GM12878 (cell line): ENCODE results near the gene METRN. TPM values are rescaled to one million over a fixed set of nuclear protein-coding genes. Genes with fewer than 3 reads are reported as not detected.

ENCODE experiments used
- ATAC-seq: fragments of 200-7000 bp; cut with Tn5 transposase; 3 replicates; pipeline ENCODE4 v1.9.1; 2020; ENCODE audit warnings: mild to moderate bottlenecking, moderate library complexity
- BruUV-seq: library from RNA; stranded (reverse); fragments of 400-500 nt; replicated peaks from 2 replicates; lab custom pipeline; 2021; lab: Mats Ljungman, UMichigan
- CTCF ChIA-PET: fragments of 300-600 bp; sonication (Branson Sonifier 250); formaldehyde crosslinking; extraction: SDS; loops from one replicate; lab custom pipeline; 2021; ENCODE audit warnings: inconsistent platforms; lab: Yijun Ruan, JAX
- POLR2A ChIA-PET: fragments of 350-600 bp; formaldehyde crosslinking; extraction: SDS; loops from one replicate; lab custom pipeline; 2021; ENCODE audit warnings: inconsistent platforms; lab: Charles Lee
- RAD21 ChIA-PET: fragments of 300-600 bp; sonication (Branson Sonifier 250); formaldehyde crosslinking; loops from one replicate; lab custom pipeline; 2023; ENCODE audit warnings: antibody characterized with exemption; ENCODE audit not compliant: unreplicated experiment; lab: Charles Lee
- SMC1A ChIA-PET: fragments of 300-600 bp; sonication (Branson Sonifier 250); formaldehyde crosslinking; loops from one replicate; lab custom pipeline; 2023; ENCODE audit not compliant: unreplicated experiment, uncharacterized antibody; lab: Charles Lee
- DNase-seq: peaks from one replicate; pipeline ENCODE4 v3.0.0-alpha.2; 2011; ENCODE audit warnings: low read depth, low spot score
- FAIRE-seq: peaks from 3 replicates; lab custom pipeline; 2011; peaks lifted over from hg19 to GRCh38; lab: Jason Lieb, UNC
- H2AFZ ChIP-seq: 2 replicates; pipeline ENCODE4 v1.6.0; 2011; ENCODE audit warnings: low read depth, low read length, control low read depth; ENCODE audit not compliant: control insufficient read depth
- H3K27ac ChIP-seq: 2 replicates; pipeline ENCODE4 v1.5.1; 2011; ENCODE audit warnings: control low read depth; ENCODE audit not compliant: control insufficient read depth, insufficient read depth
- H3K27me3 ChIP-seq, 2 experiments: replicated peaks in 1 of 2; 2 replicates each; pipeline versions ENCODE4 v1.6.0 to v1.6.1; 2011; ENCODE audit warnings: low read length in 1 of 2; ENCODE audit not compliant: control insufficient read depth in 2 of 2, insufficient read depth in 2 of 2
- H3K36me3 ChIP-seq, 2 experiments: 2 replicates each; pipeline ENCODE4 v1.5.1; 2011; ENCODE audit warnings: low read length in 1 of 2; ENCODE audit not compliant: control insufficient read depth in 2 of 2, insufficient read depth in 2 of 2
- H3K4me1 ChIP-seq: 2 replicates; pipeline ENCODE4 v1.6.1; 2011; ENCODE audit warnings: mild to moderate bottlenecking, low read length, moderate library complexity, mixed read lengths; ENCODE audit not compliant: control insufficient read depth, insufficient read depth
- H3K4me2 ChIP-seq: 2 replicates; pipeline ENCODE4 v1.6.0; 2011; ENCODE audit warnings: control low read depth; ENCODE audit not compliant: control insufficient read depth, insufficient read depth
- H3K4me3 ChIP-seq: fragments of 200-600 bp; sonication (generic); 2 replicates; pipeline ENCODE4 v1.5.1; 2016
- H3K79me2 ChIP-seq: 2 replicates; pipeline ENCODE4 v1.6.0; 2011; ENCODE audit warnings: low read length; ENCODE audit not compliant: control insufficient read depth, insufficient read depth
- H3K9ac ChIP-seq: 2 replicates; pipeline ENCODE4 v1.8.0; 2011; ENCODE audit warnings: low read length, control low read depth, mixed read lengths; ENCODE audit not compliant: control insufficient read depth, insufficient read depth
- H3K9me3 ChIP-seq: replicated peaks from 3 replicates; pipeline ENCODE4 v1.5.1; 2011; ENCODE audit warnings: mild to moderate bottlenecking, low read length; ENCODE audit not compliant: control insufficient read depth, insufficient read depth
- H4K20me1 ChIP-seq: 2 replicates; pipeline ENCODE4 v1.6.0; 2011; ENCODE audit not compliant: control insufficient read depth, insufficient read depth
- CBFB ChIP-seq: IDR thresholded peaks from 2 replicates; pipeline ENCODE4 v1.6.1; 2016; ENCODE audit warnings: antibody characterized with exemption, low read depth
- ETV6 ChIP-seq, 2 experiments: fragments of 450-650 bp in 1 of 2; IDR thresholded peaks in 1 of 2; conservative IDR thresholded peaks in 1 of 2; 2 replicates each; pipeline ENCODE4 v1.6.1; 2014; ENCODE audit warnings: antibody characterized with exemption in 1 of 2, borderline replicate concordance in 1 of 2, low read depth in 1 of 2, mild to moderate bottlenecking in 1 of 2, moderate library complexity in 1 of 2
- HDGF ChIP-seq: fragments of 450-650 bp; IDR thresholded peaks from 2 replicates; pipeline ENCODE4 v1.6.1; 2016; ENCODE audit warnings: antibody characterized with exemption
- IKZF2 ChIP-seq, 2 experiments: fragments of 450-650 bp; IDR thresholded peaks; 2 replicates each; pipeline ENCODE4 v1.6.1; 2017; ENCODE audit warnings: mild to moderate bottlenecking in 2 of 2, moderate library complexity in 2 of 2
- NR2C2 ChIP-seq: IDR thresholded peaks from 2 replicates; pipeline ENCODE4 v1.6.1; 2011; ENCODE audit warnings: borderline replicate concordance, low read depth; ENCODE audit not compliant: control insufficient read depth, insufficient read length
- NR2F1 ChIP-seq: fragments of 450-650 bp; conservative IDR thresholded peaks from 2 replicates; pipeline ENCODE4 v1.6.1; 2017; ENCODE audit warnings: mild to moderate bottlenecking
- PKNOX1 ChIP-seq: fragments of 450-650 bp; IDR thresholded peaks from 2 replicates; pipeline ENCODE4 v1.6.1; 2016; ENCODE audit warnings: mild to moderate bottlenecking
- RAD21 ChIP-seq: IDR thresholded peaks from 2 replicates; pipeline ENCODE4 v1.6.1; 2011; ENCODE audit warnings: mild to moderate bottlenecking, low read depth, low read length, moderate library complexity; ENCODE audit not compliant: insufficient read depth
- RCOR1 ChIP-seq: conservative IDR thresholded peaks from 2 replicates; pipeline ENCODE4 v1.6.1; 2012; ENCODE audit warnings: low read depth, low read length, improper control_type of control experiment
- RFX5 ChIP-seq: IDR thresholded peaks from 2 replicates; pipeline ENCODE4 v1.6.1; 2011; ENCODE audit warnings: low read depth, low read length, improper control_type of control experiment
- SMAD5 ChIP-seq: IDR thresholded peaks from 2 replicates; pipeline ENCODE4 v1.6.1; 2016; ENCODE audit warnings: antibody characterized with exemption, low read depth
- SREBF2 ChIP-seq: IDR thresholded peaks from 2 replicates; pipeline ENCODE4 v1.6.1; 2012; ENCODE audit warnings: mild to moderate bottlenecking, low read length
- TCF7 ChIP-seq: IDR thresholded peaks from 2 replicates; pipeline ENCODE4 v1.6.1; 2014; ENCODE audit warnings: antibody characterized with exemption, borderline replicate concordance
- YY1 ChIP-seq: IDR thresholded peaks from 2 replicates; pipeline ENCODE4 v1.6.1; 2011; ENCODE audit warnings: low read depth, mild to moderate bottlenecking, low read length
- ZNF622 ChIP-seq: fragments of 450-650 bp; IDR thresholded peaks from 2 replicates; pipeline ENCODE4 v1.6.1; 2017; ENCODE audit warnings: mild to moderate bottlenecking, inconsistent platforms
- ZNF687 ChIP-seq: fragments of 450-650 bp; IDR thresholded peaks from 2 replicates; pipeline ENCODE4 v1.6.1; 2017; ENCODE audit warnings: mild to moderate bottlenecking, moderate library complexity
- WGBS: methylation state at CpG from one replicate; pipeline ENCODE4 v1.1.6; 2016; ENCODE audit warnings: low lambda C conversion rate; ENCODE audit not compliant: insufficient replicate concordance, insufficient coverage; ENCODE audit errors: missing lambda C conversion rate; 5-methylcytosine and 5-hydroxymethylcytosine counted together
- in situ Hi-C: fragments of 300-500 bp; cut with MboI; formaldehyde crosslinking; loops from 9 replicates; pipeline ENCODE4 v1.14.3; 2018; ENCODE audit warnings: mixed read lengths
- intact Hi-C: fragments of 100-400 bp; cut with micrococcal nuclease; formaldehyde crosslinking; loops from one replicate; pipeline ENCODE4 v1.14.2; 2022; ENCODE audit not compliant: unreplicated experiment
- polyA plus RNA-seq, 11 experiments: library from polyadenylated mRNA; depleted of rRNA in 4 of 11; unstranded in 6 of 11; stranded (reverse) in 5 of 11; fragments of >200 nt; fragmentation: Nextera tagmentation in 4 of 11; fragmentation: Illumina TruSeq in 1 of 11; extraction: Ambion mirVana in 4 of 11; extraction: Trizol in 1 of 11; gene quantifications; 1 replicate in 1 of 11; 2 replicates in 10 of 11; pipeline versions ENCODE4 v1.2.1 to v1.2.3, GENCODE V29; 2011 to 2016; ENCODE audit warnings: inconsistent platforms in 2 of 11, missing spikeins in 2 of 11, low read depth in 1 of 11
- total RNA-seq, 4 experiments: library from RNA; depleted of rRNA in 3 of 4; stranded (reverse); fragments of >200 nt in 3 of 4; fragmentation: Illumina TruSeq in 1 of 4; extraction: Trizol in 1 of 4; gene quantifications; 2 replicates each; pipeline versions ENCODE4 v1.2.1 to v1.2.3, GENCODE V29; 2013 to 2021

The METRN gene
- total and polyA plus RNA-seq, 10 of the 15 experiments (the other 5 are each of a cell fraction or from before 2014, with no cell fraction given), result 0.11 to 12.8 (median 1.1) TPM; not detected in 1

GRCh38 chr16:694863-695354, 20.0 kb upstream of the METRN start:
- peaks cover 7% of the 10 kb centered on the region for H3K4me1 ChIP-seq
- POLR2A ChIA-PET, result interaction anchor here (0.7 to 2.0 kb wide), 6 partner anchors 11 to 58 kb away, joined by 3 to 7 read pairs (median 4); partner anchors contain the start of genes ANTKMT, HAGHL, JMJD8 and METRN
- no peak for DNase-seq
- H3K36me3 ChIP-seq, result no peaks in the 10 kb centered on the region
- RAD21 ChIA-PET, result interaction anchor here (0.9 kb wide), 1 partner anchor 25 kb away, joined by 3 read pairs; no protein-coding TSS in a partner anchor
- no TSS peak for BruUV-seq
- in situ Hi-C loops (no loop called here), intact Hi-C loops (no loop called here)
- peak overlapping the region; percentile 29; the same call in 1 of the 2 replicates for H2AFZ ChIP-seq
- no peaks in the 10 kb centered on the region for H4K20me1 ChIP-seq
- H3K27me3 ChIP-seq, result peaks cover 2 to 6% of the 10 kb centered on the region in 2 experiments; a peak in 3 of 4 replicates
- peaks cover 3% of the 10 kb centered on the region; the same call in 1 of the 2 replicates for H3K79me2 ChIP-seq
- WGBS, result 21% methylated on average over 16 of the region's 37 CpGs
- peak overlapping the region; percentile 89 for H3K4me2 ChIP-seq
- no peak for ATAC-seq
- CTCF ChIA-PET, result interaction anchor here (0.6 to 1.6 kb wide), 4 partner anchors 15 to 105 kb away, joined by 3 to 5 read pairs (median 3); no protein-coding TSS in a partner anchor
- no peak overlapping the region for H3K27ac ChIP-seq
- FAIRE-seq, result no peak
- no peak overlapping the region; the same call in 1 of the 2 replicates for H3K4me3 ChIP-seq
- H3K9ac ChIP-seq, result no peak overlapping the region
- SMC1A ChIA-PET, result no interaction called here
- H3K9me3 ChIP-seq, result no peaks in the 10 kb centered on the region; the same call in 2 of the 3 replicates
- TF ChIP-seq RFX5, result no peak
- TF ChIP-seq YY1, result no peak
- no peak for TF ChIP-seq CBFB
- TF ChIP-seq HDGF, result no peak
- TF ChIP-seq NR2F1, result no peak
- TF ChIP-seq RCOR1, result no peak
- no peak for TF ChIP-seq RAD21
- TF ChIP-seq IKZF2 (IDR thresholded peaks at IDR 0.05), result no peak
- TF ChIP-seq TCF7, result no peak
- TF ChIP-seq NR2C2, result no peak
- no peak for TF ChIP-seq SMAD5
- no peak for TF ChIP-seq ETV6 (conservative IDR thresholded peaks at IDR 0.05 in 1 of 2, IDR thresholded peaks at IDR 0.05 in 1 of 2; ENCODE audit: borderline replicate concordance in 1 of 2, low read depth in 1 of 2)
- no peak for TF ChIP-seq ZNF622
- TF ChIP-seq SREBF2, result no peak
- TF ChIP-seq ZNF687, result no peak
- no peak for TF ChIP-seq PKNOX1
- TF ChIP-seq, all 136 proteins: peak for 0
